Upper lobe of left lung (tissue), 6 donors: ENCODE data around the gene FBXL17. TPM values are rescaled to one million over a fixed set of nuclear protein-coding genes. Genes with fewer than 3 reads are reported as not detected.

Experiments
- ATAC-seq, 2 donors: fragments of 200-7000 bp; cut with Tn5 transposase; one replicate each; pipeline ENCODE4 v1.9.1; 2022; ENCODE audit warnings: mild to moderate bottlenecking in 2 of 2, moderate library complexity in 2 of 2; ENCODE audit not compliant: low FRiP score in 2 of 2
- DNase-seq, 2 donors: peaks; one replicate each; pipeline ENCODE4 v3.0.0-alpha.2; 2019 to 2020
- H3K27ac ChIP-seq, 4 donors: fragments of 200-600 bp; sonication (generic); one replicate each; pipeline ENCODE4 v1.5.1; 2016 to 2019
- H3K27me3 ChIP-seq, 4 donors: fragments of 200-600 bp; sonication (generic); one replicate each; pipeline ENCODE4 v1.5.1; 2017 to 2019
- H3K36me3 ChIP-seq, 4 donors: fragments of 200-600 bp; sonication (generic); one replicate each; pipeline ENCODE4 v1.5.1; 2016 to 2019
- H3K4me1 ChIP-seq, 4 donors: fragments of 200-600 bp; sonication (generic); one replicate each; pipeline ENCODE4 v1.5.1; 2018 to 2019
- H3K4me3 ChIP-seq, 4 donors: fragments of 200-600 bp; sonication (generic); one replicate each; pipeline ENCODE4 v1.5.1; 2017 to 2019; ENCODE audit warnings: mild to moderate bottlenecking in 2 of 4, moderate library complexity in 1 of 4
- H3K9me3 ChIP-seq, 4 donors: fragments of 200-600 bp; sonication (generic); one replicate each; pipeline ENCODE4 v1.5.1; 2018 to 2019
- CTCF ChIP-seq, 6 experiments: fragments of 450-650 bp in 4 of 6; fragments of 200-600 bp in 2 of 6; sonication (generic) in 2 of 6; IDR thresholded peaks; one replicate each; pipeline ENCODE4 v1.5.1; 2016 to 2019; ENCODE audit warnings: antibody characterized with exemption in 6 of 6
- EP300 ChIP-seq, 4 donors: sonication (generic); formaldehyde crosslinking; IDR thresholded peaks; one replicate each; pipeline ENCODE4 v1.5.1; 2017; ENCODE audit warnings: antibody characterized with exemption in 4 of 4, control low read depth in 2 of 4
- POLR2A ChIP-seq, 4 donors: fragments of 450-650 bp; IDR thresholded peaks; one replicate each; pipeline ENCODE4 v1.5.1; 2016 to 2017; ENCODE audit warnings: antibody characterized with exemption in 4 of 4, mild to moderate bottlenecking in 2 of 4
- POLR2AphosphoS5 ChIP-seq, 2 donors: sonication (generic); formaldehyde crosslinking; IDR thresholded peaks; one replicate each; pipeline ENCODE4 v1.5.1; 2017; ENCODE audit warnings: antibody characterized with exemption in 2 of 2
- WGBS, 2 donors: methylation state at CpG; one replicate each; pipeline ENCODE4 v1.1.5; 2017 to 2018; 5-methylcytosine and 5-hydroxymethylcytosine counted together
- total RNA-seq, 6 donors: library from RNA; depleted of rRNA in 4 of 6; stranded (reverse); fragments of >200 nt in 4 of 6; gene quantifications; one replicate each; pipeline versions ENCODE4 v1.1.0 to v1.2.1, GENCODE V29; 2016 to 2021
- donor health status: DM: no; HTN: no; CAD: no; lungs with moderate emphysema.
- donor health status: DM: no; HTN: yes; CAD: no; lungs with severe emphysema.

FBXL17 gene
- total RNA-seq, 6 donors from 2014 or later: 10.0 to 47.1 (median 16.9) TPM

GRCh38 chr5:107885601-107886000 is 496.3 kb downstream of the FBXL17 start:
- Histone ChIP-seq H3K4me3 (no peak overlapping the region), H3K27me3 (no peaks in the 10 kb centered on the region), H3K36me3 (no peaks in the 10 kb centered on the region), H3K27ac (no peak overlapping the region), H3K4me1 (no peaks in the 10 kb centered on the region), H3K9me3 (no peaks in the 10 kb centered on the region)
- no peak for ATAC-seq
- WGBS, 2 donors: 78 to 85% methylated on average over 2 of the region's 2 CpGs
- no peak for DNase-seq
- TF ChIP-seq EP300 (IDR thresholded peaks at IDR 0.05) (no peak), POLR2AphosphoS5 (IDR thresholded peaks at IDR 0.05) (no peak)

GRCh38 chr5:107884871-107885270 is 497.0 kb downstream of the FBXL17 start:
- no peak for TF ChIP-seq EP300 (IDR thresholded peaks at IDR 0.05)
- TF ChIP-seq POLR2AphosphoS5 (IDR thresholded peaks at IDR 0.05): no peak
- TF ChIP-seq POLR2A (IDR thresholded peaks at IDR 0.05): no peak
- no peak for TF ChIP-seq CTCF (IDR thresholded peaks at IDR 0.05)
- Histone ChIP-seq H3K4me3 (no peak overlapping the region), H3K27me3 (no peaks in the 10 kb centered on the region), H3K27ac (no peak overlapping the region), H3K36me3 (no peaks in the 10 kb centered on the region), H3K9me3 (no peaks in the 10 kb centered on the region), H3K4me1 (no peaks in the 10 kb centered on the region)
- no peak for DNase-seq
- ATAC-seq: no peak
- 94 to 98% methylated on average over 1 of the region's 1 CpG for WGBS, 2 donors

GRCh38 chr5:107878661-107879060 is 503.2 kb downstream of the FBXL17 start:
- DNase-seq (no peak), ATAC-seq (no peak)
- Histone ChIP-seq H3K4me1 (no peaks in the 10 kb centered on the region), H3K9me3 (no peaks in the 10 kb centered on the region), H3K27me3 (no peaks in the 10 kb centered on the region), H3K4me3 (no peak overlapping the region), H3K27ac (no peak overlapping the region), H3K36me3 (no peaks in the 10 kb centered on the region)
- 82 to 86% methylated on average over 4 of the region's 4 CpGs for WGBS, 2 donors
- no peak for TF ChIP-seq POLR2AphosphoS5 (IDR thresholded peaks at IDR 0.05)

- no peaks in the 10 kb centered on the region for H3K9me3 ChIP-seq
- no peaks in the 10 kb centered on the region for H3K4me1 ChIP-seq
- H3K27ac ChIP-seq: no peak overlapping the region
- TF ChIP-seq POLR2A (IDR thresholded peaks at IDR 0.05) (no peak), CTCF (IDR thresholded peaks at IDR 0.05) (no peak), EP300 (IDR thresholded peaks at IDR 0.05) (no peak), POLR2AphosphoS5 (IDR thresholded peaks at IDR 0.05) (no peak)
- H3K36me3 ChIP-seq: no peaks in the 10 kb centered on the region
- H3K27me3 ChIP-seq: no peaks in the 10 kb centered on the region
- 83 to 88% methylated on average over 6 of the region's 6 CpGs for WGBS, 2 donors
- no peak overlapping the region for H3K4me3 ChIP-seq
- no peak for ATAC-seq
- DNase-seq: no peak
Observed at GRCh38 chr5:107876906-107877305, 505.0 kb downstream of the FBXL17 start.

GRCh38 chr5:107876261-107876660 is 505.6 kb downstream of the FBXL17 start:
- H3K4me3 ChIP-seq: peak overlapping the region in 1 of 4 donors; percentile 13
- DNase-seq: no peak
- H3K27ac ChIP-seq: no peak overlapping the region
- no peaks in the 10 kb centered on the region for H3K4me1 ChIP-seq
- no peak for ATAC-seq
- no peaks in the 10 kb centered on the region for H3K27me3 ChIP-seq
- H3K36me3 ChIP-seq: no peaks in the 10 kb centered on the region
- H3K9me3 ChIP-seq: no peaks in the 10 kb centered on the region
- WGBS, 2 donors: 74% methylated on average over 7 of the region's 7 CpGs
- no peak for TF ChIP-seq CTCF (IDR thresholded peaks at IDR 0.05)
- TF ChIP-seq POLR2A (IDR thresholded peaks at IDR 0.05): no peak
- TF ChIP-seq EP300 (IDR thresholded peaks at IDR 0.05): no peak
- no peak for TF ChIP-seq POLR2AphosphoS5 (IDR thresholded peaks at IDR 0.05)

- H3K36me3 ChIP-seq: no peaks in the 10 kb centered on the region
- no peaks in the 10 kb centered on the region for H3K27me3 ChIP-seq
- H3K4me3 ChIP-seq: peak overlapping the region in 1 of 4 donors; percentile 13
- no peak for TF ChIP-seq POLR2AphosphoS5 (IDR thresholded peaks at IDR 0.05)
- TF ChIP-seq POLR2A (IDR thresholded peaks at IDR 0.05): no peak
- no peak for TF ChIP-seq CTCF (IDR thresholded peaks at IDR 0.05)
- no peak for TF ChIP-seq EP300 (IDR thresholded peaks at IDR 0.05)
- H3K9me3 ChIP-seq: no peaks in the 10 kb centered on the region
- ATAC-seq (peak in 1 of 2 donors; percentile 52), DNase-seq (no peak)
- H3K4me1 ChIP-seq: no peaks in the 10 kb centered on the region
- 82 to 83% methylated on average over 9 of the region's 9 CpGs for WGBS, 2 donors
- no peak overlapping the region for H3K27ac ChIP-seq
Observed at GRCh38 chr5:107875833-107876232, 506.1 kb downstream of the FBXL17 start.
